Fibroblast of pulmonary artery (primary cell): ENCODE results near the gene CDS1.

Experiments used
- DNase-seq: peaks from one replicate; pipeline ENCODE4 v3.0.0-alpha.2; 2010; ENCODE audit warnings: low read depth
- H3K4me3 ChIP-seq: replicated peaks from 2 replicates; pipeline ENCODE4 v1.5.1; 2011; ENCODE audit warnings: low read depth, mild to moderate bottlenecking, control low read depth, low read length, moderate library complexity
- TF ChIP-seq, protein P1 (sequence below): IDR thresholded peaks from 2 replicates; pipeline ENCODE4 v1.5.1; 2011; ENCODE audit warnings: mild to moderate bottlenecking, control low read depth, low read length, inconsistent platforms; ENCODE audit errors: missing control alignments

Gene CDS1

DNA sequence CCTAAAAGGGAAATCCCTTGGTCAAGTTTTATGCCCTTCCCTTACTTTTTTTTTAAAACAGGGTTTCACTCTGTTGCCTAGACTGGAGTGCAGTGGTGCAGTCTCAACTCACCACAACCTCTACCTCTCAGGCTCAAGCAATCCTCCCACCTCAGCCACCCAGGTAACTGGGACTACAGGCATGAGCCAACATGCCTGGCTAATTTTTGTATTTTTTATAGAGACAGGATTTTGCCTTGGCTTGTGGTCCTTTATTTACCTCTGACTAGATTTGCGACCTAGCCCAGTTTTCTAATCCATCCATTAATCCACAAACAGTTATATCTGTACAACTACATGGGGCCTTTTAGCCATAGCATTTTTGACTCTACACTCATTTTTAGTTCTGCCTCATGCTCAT, 23.7 kb downstream of the CDS1 start:
- no peak for DNase-seq
- H3K4me3 ChIP-seq: no peak overlapping the region
- TF ChIP-seq, protein P1, sequence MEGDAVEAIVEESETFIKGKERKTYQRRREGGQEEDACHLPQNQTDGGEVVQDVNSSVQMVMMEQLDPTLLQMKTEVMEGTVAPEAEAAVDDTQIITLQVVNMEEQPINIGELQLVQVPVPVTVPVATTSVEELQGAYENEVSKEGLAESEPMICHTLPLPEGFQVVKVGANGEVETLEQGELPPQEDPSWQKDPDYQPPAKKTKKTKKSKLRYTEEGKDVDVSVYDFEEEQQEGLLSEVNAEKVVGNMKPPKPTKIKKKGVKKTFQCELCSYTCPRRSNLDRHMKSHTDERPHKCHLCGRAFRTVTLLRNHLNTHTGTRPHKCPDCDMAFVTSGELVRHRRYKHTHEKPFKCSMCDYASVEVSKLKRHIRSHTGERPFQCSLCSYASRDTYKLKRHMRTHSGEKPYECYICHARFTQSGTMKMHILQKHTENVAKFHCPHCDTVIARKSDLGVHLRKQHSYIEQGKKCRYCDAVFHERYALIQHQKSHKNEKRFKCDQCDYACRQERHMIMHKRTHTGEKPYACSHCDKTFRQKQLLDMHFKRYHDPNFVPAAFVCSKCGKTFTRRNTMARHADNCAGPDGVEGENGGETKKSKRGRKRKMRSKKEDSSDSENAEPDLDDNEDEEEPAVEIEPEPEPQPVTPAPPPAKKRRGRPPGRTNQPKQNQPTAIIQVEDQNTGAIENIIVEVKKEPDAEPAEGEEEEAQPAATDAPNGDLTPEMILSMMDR: no peak

DNA sequence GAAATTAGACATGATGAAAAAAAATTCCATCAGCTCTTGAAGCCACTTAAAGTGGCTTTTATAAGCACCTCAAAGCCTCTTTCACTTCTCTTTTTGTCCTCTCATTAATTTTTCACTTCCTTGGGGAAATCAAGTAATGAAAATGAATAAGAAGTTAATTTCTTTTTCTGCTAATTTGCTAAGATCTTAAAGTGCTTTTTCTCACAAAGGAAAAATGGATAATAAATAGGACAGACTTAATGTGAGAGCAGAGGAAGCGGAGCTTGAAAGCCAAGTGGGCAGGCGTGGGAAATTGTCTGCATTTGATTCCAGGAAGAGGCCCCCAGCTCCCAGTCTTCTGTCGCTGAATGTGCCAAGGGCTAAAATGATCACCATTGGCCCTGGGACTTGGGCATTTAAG, 28.6 kb downstream of the CDS1 start:
- no peak overlapping the region for H3K4me3 ChIP-seq
- DNase-seq: no peak
- TF ChIP-seq, protein P1: no peak

DNA sequence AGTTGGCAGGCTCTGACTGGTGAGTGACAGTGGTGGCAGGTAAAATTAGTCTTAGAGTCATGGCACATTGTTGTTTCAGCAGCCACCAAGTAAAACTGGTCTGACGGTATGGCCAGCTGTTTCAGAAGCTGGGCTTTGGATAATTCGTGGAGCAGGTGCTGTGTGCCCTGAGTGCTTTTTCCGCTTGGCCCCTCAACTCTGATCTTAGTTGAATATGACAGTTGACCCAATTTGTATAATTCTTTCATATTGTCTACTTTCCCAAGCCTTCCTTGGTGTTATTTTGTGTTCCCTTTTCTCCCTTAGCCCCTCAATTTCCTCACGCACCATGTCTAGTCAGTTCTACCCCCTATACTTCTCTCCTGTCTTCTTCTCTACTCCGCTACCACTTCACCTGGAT, 32.0 kb downstream of the CDS1 start:
- DNase-seq: no peak
- TF ChIP-seq, protein P1: no peak

DNA sequence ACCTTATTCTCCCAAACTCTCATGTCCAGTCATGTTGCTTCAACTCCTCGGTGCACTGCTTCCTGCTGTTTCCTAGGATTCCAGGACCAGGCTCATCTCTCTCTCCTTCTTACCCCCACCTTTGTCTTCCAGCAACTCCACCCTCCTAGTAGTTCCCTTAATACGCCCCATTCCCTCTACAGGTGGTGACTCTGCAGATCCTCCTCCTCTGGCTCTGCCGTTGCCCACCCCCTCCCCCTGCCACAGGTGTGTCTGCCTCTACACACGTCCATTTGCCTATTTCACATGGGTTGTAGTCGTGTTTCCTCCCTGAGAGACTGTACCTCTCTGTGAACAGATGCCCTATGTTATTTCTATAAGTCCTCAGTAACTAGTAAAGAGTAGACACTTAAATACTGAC, 32.4 kb downstream of the CDS1 start:
- H3K4me3 ChIP-seq: no peak overlapping the region
- TF ChIP-seq, protein P1: no peak
- no peak for DNase-seq

More for the DNA sequence above, 32.0 kb downstream of the CDS1 start:
- H3K4me3 ChIP-seq: no peak overlapping the region

DNA sequence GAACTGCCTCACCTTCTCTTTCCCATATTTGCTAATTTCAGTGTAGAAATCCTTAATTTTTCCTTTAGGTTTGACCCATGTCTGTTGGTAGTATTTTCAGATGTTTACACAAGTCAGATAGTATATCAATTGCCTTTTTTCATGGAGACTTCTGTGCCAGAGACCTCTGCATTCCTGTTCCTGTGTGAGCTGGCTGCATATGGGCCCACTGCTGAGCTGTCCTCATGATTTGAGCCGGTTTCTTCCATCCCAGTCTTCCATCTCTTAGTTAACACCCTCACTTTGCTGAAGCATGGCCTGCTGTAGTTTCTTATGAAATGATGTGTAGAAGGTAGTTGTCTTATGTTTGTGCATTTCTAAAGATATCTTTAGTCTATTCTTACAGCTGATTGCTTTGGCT, 40.0 kb downstream of the CDS1 start:
- TF ChIP-seq, protein P1: no peak
- DNase-seq: no peak
- H3K4me3 ChIP-seq: no peak overlapping the region

DNA sequence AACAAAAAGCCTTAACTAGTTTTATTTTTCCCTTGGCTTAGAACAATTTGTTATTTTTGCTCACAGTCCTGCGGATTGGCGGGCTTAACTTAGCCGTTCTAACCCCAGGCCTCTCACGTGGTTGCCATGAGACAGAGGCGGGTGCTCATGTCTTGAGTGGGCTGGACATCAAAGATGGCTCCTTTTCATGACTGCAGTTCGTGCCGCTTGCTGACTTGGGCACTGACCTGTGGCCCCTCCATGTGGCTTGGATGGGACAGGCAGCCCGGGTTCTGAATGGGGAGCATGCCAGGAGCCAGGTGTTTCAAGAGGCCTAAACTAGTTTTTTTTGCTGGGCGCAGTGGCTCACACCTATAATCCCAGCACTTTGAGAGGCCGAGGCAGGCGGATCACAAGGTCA, 40.7 kb downstream of the CDS1 start:
- H3K4me3 ChIP-seq: no peak overlapping the region
- TF ChIP-seq, protein P1: no peak
- DNase-seq: no peak

DNA sequence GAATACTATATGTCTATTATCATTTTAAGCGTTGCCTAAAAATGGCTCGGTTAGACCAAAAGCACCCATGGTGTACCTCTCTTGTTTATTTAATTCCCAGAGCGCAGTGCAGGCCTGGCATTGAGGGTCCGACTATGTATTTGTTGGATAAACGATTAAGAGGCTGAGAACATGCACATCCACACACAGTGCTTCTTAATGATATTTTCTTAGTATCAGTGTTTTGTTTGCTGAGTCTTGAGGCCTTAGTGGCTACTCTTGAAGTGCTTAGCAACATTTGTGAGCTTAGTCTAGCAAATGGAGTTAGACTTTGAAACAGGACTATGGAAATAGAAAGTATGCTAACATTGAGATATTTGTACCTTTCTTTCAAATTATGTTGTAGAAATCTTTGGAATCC, 43.7 kb downstream of the CDS1 start:
- H3K4me3 ChIP-seq: no peak overlapping the region
- no peak for DNase-seq
- TF ChIP-seq, protein P1: no peak
